Endothelial cell of umbilical vein (primary cell): ENCODE results near the gene KCNN1. TPM values are rescaled to one million over a fixed set of nuclear protein-coding genes. Genes with fewer than 3 reads are reported as not detected.

ENCODE experiments used
- BruUV-seq: library from RNA; stranded (reverse); fragments of 400-500 nt; replicated peaks from 2 replicates; lab custom pipeline; 2021; lab: Mats Ljungman, UMichigan
- CTCF ChIA-PET: fragments of 300-600, 350-600 bp; sonication (Branson Sonifier 250); formaldehyde crosslinking; loops from one replicate; lab custom pipeline; 2021; ENCODE audit warnings: antibody characterized with exemption, inconsistent platforms; lab: Charles Lee
- POLR2A ChIA-PET: fragments of 300-600, 350-600 bp; sonication (Branson Sonifier 250); formaldehyde crosslinking; loops from one replicate; lab custom pipeline; 2021; ENCODE audit warnings: antibody characterized with exemption, inconsistent platforms; lab: Charles Lee
- DNase-seq: peaks from one replicate; pipeline ENCODE4 v3.0.0-alpha.2; 2011; ENCODE audit warnings: low read depth, low spot score
- FAIRE-seq: peaks from 2 replicates; lab custom pipeline; 2011; peaks lifted over from hg19 to GRCh38; lab: Jason Lieb, UNC
- H2AFZ ChIP-seq: 2 replicates; pipeline ENCODE4 v1.6.0; 2012; ENCODE audit warnings: low read depth, low read length, control low read depth, inconsistent platforms
- H3K27ac ChIP-seq: 2 replicates; pipeline ENCODE4 v1.5.1; 2011; ENCODE audit warnings: low read depth, mild to moderate bottlenecking, control low read depth, low read length, moderate library complexity; ENCODE audit not compliant: insufficient read depth
- H3K27me3 ChIP-seq, 2 experiments: 2 replicates each; pipeline versions ENCODE4 v1.6.0 to v1.6.1; 2011; ENCODE audit warnings: low read length in 2 of 2, mixed read lengths in 1 of 2; ENCODE audit not compliant: control insufficient read depth in 2 of 2, insufficient read depth in 2 of 2
- H3K36me3 ChIP-seq, 2 experiments: 2 replicates in 1 of 2; 3 replicates in 1 of 2; pipeline ENCODE4 v1.5.1; 2011; ENCODE audit warnings: low read length in 2 of 2, mild to moderate bottlenecking in 1 of 2, moderate library complexity in 1 of 2; ENCODE audit not compliant: control insufficient read depth in 2 of 2, insufficient read depth in 2 of 2; ENCODE audit errors: extremely low read depth in 1 of 2
- H3K4me1 ChIP-seq: 3 replicates; pipeline ENCODE4 v1.5.1; 2011; ENCODE audit warnings: mild to moderate bottlenecking, low read length; ENCODE audit not compliant: control insufficient read depth, insufficient read depth; ENCODE audit errors: extremely low read depth
- H3K4me2 ChIP-seq: 2 replicates; pipeline ENCODE4 v1.6.1; 2011; ENCODE audit warnings: low read length, control low read depth, mixed read lengths; ENCODE audit not compliant: insufficient read depth
- H3K4me3 ChIP-seq, 3 experiments: fragments of 200-600 bp in 1 of 3; sonication (generic), shearing (Covaris generic) in 1 of 3; replicated peaks in 1 of 3; 2 replicates each; pipeline ENCODE4 v1.5.1; 2011 to 2016; ENCODE audit warnings: control low read depth in 3 of 3, low read length in 3 of 3, mild to moderate bottlenecking in 2 of 3, inconsistent platforms in 1 of 3, low read depth in 1 of 3, moderate library complexity in 1 of 3; ENCODE audit not compliant: insufficient read depth in 1 of 3
- H3K79me2 ChIP-seq: 2 replicates; pipeline ENCODE4 v1.6.0; 2012; ENCODE audit warnings: low read length, inconsistent platforms; ENCODE audit not compliant: control insufficient read depth, insufficient read depth
- H3K9ac ChIP-seq: replicated peaks from 2 replicates; pipeline ENCODE3; 2011; ENCODE audit warnings: low read length, control low read depth; ENCODE audit not compliant: insufficient read depth; ENCODE audit errors: extremely low read depth
- H3K9me1 ChIP-seq: replicated peaks from 3 replicates; pipeline ENCODE4 v1.6.0; 2011; ENCODE audit warnings: mild to moderate bottlenecking, low read length; ENCODE audit not compliant: control insufficient read depth, insufficient read depth; ENCODE audit errors: extremely low read depth
- H3K9me3 ChIP-seq: replicated peaks from 2 replicates; pipeline ENCODE4 v1.5.1; 2012; ENCODE audit warnings: low read length, inconsistent platforms; ENCODE audit not compliant: control insufficient read depth, insufficient read depth
- H4K20me1 ChIP-seq: replicated peaks from 2 replicates; pipeline ENCODE3; 2011; ENCODE audit warnings: mild to moderate bottlenecking, low read length; ENCODE audit not compliant: control insufficient read depth, insufficient read depth; ENCODE audit errors: extremely low read depth
- CTCF ChIP-seq, 2 donors: IDR thresholded peaks; 1 replicate in 1 of 2; 2 replicates in 1 of 2; pipeline ENCODE4 v1.5.1; 2011; ENCODE audit warnings: low read length in 2 of 2, mild to moderate bottlenecking in 2 of 2, moderate library complexity in 2 of 2, control low read depth in 1 of 2, inconsistent platforms in 1 of 2, low read depth in 1 of 2; ENCODE audit not compliant: insufficient read depth in 1 of 2; ENCODE audit errors: extremely low read depth in 1 of 2
- EZH2 ChIP-seq: IDR thresholded peaks from 2 replicates; pipeline ENCODE4 v1.6.1; 2012; ENCODE audit warnings: borderline replicate concordance, low read depth, mild to moderate bottlenecking, moderate library complexity, low read length, inconsistent platforms; ENCODE audit not compliant: severe bottlenecking
- FOS ChIP-seq: IDR thresholded peaks from 2 replicates; pipeline ENCODE4 v1.6.1; 2011; ENCODE audit warnings: mild to moderate bottlenecking, low read length, moderate library complexity, borderline replicate concordance; ENCODE audit not compliant: insufficient read depth
- GATA2 ChIP-seq: IDR thresholded peaks from 2 replicates; pipeline ENCODE4 v1.7.0; 2011; ENCODE audit warnings: low read depth, mild to moderate bottlenecking, moderate library complexity, mixed read lengths, low read length; ENCODE audit not compliant: insufficient read length, insufficient read depth
- JUN ChIP-seq: IDR thresholded peaks from 2 replicates; pipeline ENCODE4 v1.6.1; 2011; ENCODE audit warnings: borderline replicate concordance, low read depth; ENCODE audit not compliant: insufficient read length, insufficient read depth
- MAX ChIP-seq: IDR thresholded peaks from 2 replicates; pipeline ENCODE4 v1.6.1; 2011; ENCODE audit not compliant: insufficient read depth, insufficient read length
- MYC ChIP-seq: IDR thresholded peaks from one replicate; pipeline ENCODE4 v1.6.1; 2011; ENCODE audit warnings: mild to moderate bottlenecking, low read depth, low read length
- POLR2A ChIP-seq: IDR thresholded peaks from 2 replicates; pipeline ENCODE4 v1.6.1; 2012; ENCODE audit warnings: low read depth, mild to moderate bottlenecking, control low read depth, low read length
- POLR2AphosphoS5 ChIP-seq: IDR thresholded peaks from 2 replicates; pipeline ENCODE4 v1.6.1; 2012; ENCODE audit warnings: low read depth, mild to moderate bottlenecking, control low read depth, low read length, moderate library complexity; ENCODE audit not compliant: insufficient read depth
- dilution Hi-C: fragments of 300-500 bp; cut with MboI; formaldehyde crosslinking; loops from one replicate; pipeline ENCODE4 v1.15.0; 2019; ENCODE audit warnings: low sequenced_read_pairs; ENCODE audit not compliant: extremely low pct_ligation_motif_present
- intact Hi-C: fragments of 100-400 bp; cut with micrococcal nuclease; formaldehyde crosslinking; loops from one replicate; pipeline ENCODE4 v1.10.0; 2022
- polyA plus RNA-seq, 4 experiments: library from polyadenylated mRNA; depleted of rRNA in 3 of 4; stranded (reverse) in 3 of 4; unstranded in 1 of 4; fragments of >200 nt; gene quantifications; 2 replicates each; pipeline versions ENCODE4 v1.2.1 to v1.2.3, GENCODE V29; 2011 to 2012; ENCODE audit warnings: missing spikeins in 1 of 4
- total RNA-seq: library from RNA; stranded (reverse); gene quantifications from 2 replicates; pipeline ENCODE4 v1.2.3, GENCODE V29; 2021

Gene KCNN1
- total and polyA plus RNA-seq, 2 donors (not counting 3 experiments of a cell fraction or from before 2014, with no cell fraction given): 0.18 to 0.80 TPM

DNA sequence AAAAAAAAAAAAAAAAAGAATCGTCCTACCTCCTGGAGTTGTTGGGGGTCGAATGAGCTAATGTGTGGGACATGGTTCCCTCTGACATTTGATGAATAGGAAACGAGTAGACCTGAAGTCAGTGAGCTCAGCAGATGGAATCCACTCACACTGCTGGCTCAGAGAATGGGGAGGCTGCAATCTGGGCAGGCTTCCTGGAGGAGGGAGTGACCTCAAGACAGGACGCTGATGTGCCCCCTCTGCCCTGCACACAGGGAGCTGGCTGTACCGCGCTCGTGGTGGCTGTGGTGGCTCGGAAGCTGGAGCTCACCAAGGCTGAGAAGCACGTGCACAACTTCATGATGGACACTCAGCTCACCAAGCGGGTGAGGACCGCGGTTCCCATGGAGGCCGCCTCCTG lies 21.3 kb downstream of the KCNN1 start:
- Histone ChIP-seq H3K79me2 (no peaks in the 10 kb centered on the region), H2AFZ (no peak overlapping the region), H3K27ac (no peak overlapping the region), H3K4me1 (no peaks in the 10 kb centered on the region), H3K4me3 (no peak overlapping the region), H3K9me1 (no peaks in the 10 kb centered on the region), H3K36me3 (no peaks in the 10 kb centered on the region), H3K9me3 (no peaks in the 10 kb centered on the region), H3K9ac (no peak overlapping the region), H3K27me3 (no peaks in the 10 kb centered on the region), H3K4me2 (no peak overlapping the region), H4K20me1 (no peaks in the 10 kb centered on the region)
- TF ChIP-seq GATA2: no peak
- no peak for TF ChIP-seq POLR2A
- no peak for TF ChIP-seq EZH2
- no peak for TF ChIP-seq POLR2AphosphoS5
- no peak for TF ChIP-seq MAX
- TF ChIP-seq CTCF (IDR thresholded peaks at IDR 0.05; ENCODE audit: extremely low read depth in 1 of 2, insufficient read depth in 1 of 2, low read depth in 1 of 2, low read length in 2 of 2): no peak
- no peak for TF ChIP-seq MYC
- TF ChIP-seq FOS: no peak
- TF ChIP-seq JUN: no peak
- ChIA-PET CTCF (interaction anchor here (1.2 kb wide), 1 partner anchor 125 kb away, joined by 3 read pairs; no protein-coding TSS in a partner anchor), POLR2A (interaction anchor here (0.7 kb wide), 1 partner anchor 68 kb away, joined by 4 read pairs; no protein-coding TSS in a partner anchor)
- no TSS peak for BruUV-seq
- dilution Hi-C loops (no loop called here), intact Hi-C loops (no loop called here)
- FAIRE-seq (no peak), DNase-seq (no peak)
